ENCODE data around the gene FURIN. TPM values are rescaled to one million over a fixed set of nuclear protein-coding genes. Genes with fewer than 3 reads are reported as not detected.
A peak's percentile ranks its signal among the peaks of the same experiment; 100 is the strongest.

Gene FURIN
- total and polyA plus RNA-seq, 9 of the 15 experiments (the other 6 are each of a cell fraction or from before 2014, with no cell fraction given) = 0.92 to 99.9 (median 34.8) TPM

DNA sequence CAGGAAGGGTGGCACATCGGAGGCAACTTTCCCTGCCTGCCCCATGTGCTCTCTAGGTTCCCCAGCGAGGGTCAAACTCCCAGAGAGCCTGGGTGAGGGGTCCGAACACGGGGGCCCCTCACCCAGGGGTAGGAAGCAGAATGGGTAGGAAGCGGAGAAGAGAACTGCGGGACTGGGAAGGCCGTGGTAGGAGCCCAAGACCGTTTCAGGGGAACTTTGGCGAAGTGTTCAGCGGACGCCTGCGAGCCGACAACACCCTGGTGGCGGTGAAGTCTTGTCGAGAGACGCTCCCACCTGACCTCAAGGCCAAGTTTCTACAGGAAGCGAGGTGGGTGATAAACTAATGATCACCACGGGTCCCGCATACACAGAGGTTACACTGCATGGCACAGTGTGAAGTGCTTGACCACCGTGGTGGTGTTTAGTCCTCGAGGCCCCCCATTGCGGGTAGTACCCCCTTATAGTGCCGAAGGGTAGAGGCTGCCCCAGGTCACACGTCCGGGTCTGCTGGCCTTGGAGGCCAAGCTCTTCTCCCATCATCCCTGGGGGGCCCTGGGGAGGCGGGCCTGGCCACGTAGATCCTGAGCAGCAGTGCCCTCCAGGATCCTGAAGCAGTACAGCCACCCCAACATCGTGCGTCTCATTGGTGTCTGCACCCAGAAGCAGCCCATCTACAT lies 24.2 kb downstream of the FURIN start:
- no peak overlapping the region for H3K4me3 ChIP-seq
- no peak for ATAC-seq

More for the DNA sequence above, 24.2 kb downstream of the FURIN start:
- CTCF ChIA-PET (ENCODE audit: low intra/inter-chr PET ratio) = no interaction called here
- POLR2A ChIA-PET = interaction anchor here (0.7 kb wide), 1 partner anchor 82 kb away, joined by 3 read pairs; no protein-coding TSS in a partner anchor
- H3K4me1 ChIP-seq (replicated peaks in 1 of 2; ENCODE audit: control insufficient read depth in 2 of 2, insufficient read depth in 2 of 2, low read length in 2 of 2) = peaks cover 15 to 52% of the 10 kb centered on the region in 2 experiments
- no peak for DNase-seq (ENCODE audit: extremely low read depth in 1 of 4, low spot score in 3 of 4)
- no peaks in the 10 kb centered on the region for H4K20me1 ChIP-seq (replicated peaks; ENCODE audit: control insufficient read depth, insufficient read depth, low read length)
- H3K4me2 ChIP-seq (ENCODE audit: insufficient read depth, low read length) = no peak overlapping the region
- H3K9ac ChIP-seq (ENCODE audit: insufficient read depth in 1 of 2, low read depth in 2 of 2, low read length in 2 of 2) = peak overlapping the region in 1 of 2 experiments; percentile 60; a peak in 2 of 4 replicates
- no peak for TF ChIP-seq ZNF140 (CRISPR knock-in tag; IDR thresholded peaks at IDR 0.05)
- TF ChIP-seq SRSF7 (optimal IDR thresholded peaks at IDR 0.05; ENCODE audit: low read depth, low read length) = no peak
- no peak for TF ChIP-seq HLTF (IDR thresholded peaks at IDR 0.05)
- TF ChIP-seq, protein P1, sequence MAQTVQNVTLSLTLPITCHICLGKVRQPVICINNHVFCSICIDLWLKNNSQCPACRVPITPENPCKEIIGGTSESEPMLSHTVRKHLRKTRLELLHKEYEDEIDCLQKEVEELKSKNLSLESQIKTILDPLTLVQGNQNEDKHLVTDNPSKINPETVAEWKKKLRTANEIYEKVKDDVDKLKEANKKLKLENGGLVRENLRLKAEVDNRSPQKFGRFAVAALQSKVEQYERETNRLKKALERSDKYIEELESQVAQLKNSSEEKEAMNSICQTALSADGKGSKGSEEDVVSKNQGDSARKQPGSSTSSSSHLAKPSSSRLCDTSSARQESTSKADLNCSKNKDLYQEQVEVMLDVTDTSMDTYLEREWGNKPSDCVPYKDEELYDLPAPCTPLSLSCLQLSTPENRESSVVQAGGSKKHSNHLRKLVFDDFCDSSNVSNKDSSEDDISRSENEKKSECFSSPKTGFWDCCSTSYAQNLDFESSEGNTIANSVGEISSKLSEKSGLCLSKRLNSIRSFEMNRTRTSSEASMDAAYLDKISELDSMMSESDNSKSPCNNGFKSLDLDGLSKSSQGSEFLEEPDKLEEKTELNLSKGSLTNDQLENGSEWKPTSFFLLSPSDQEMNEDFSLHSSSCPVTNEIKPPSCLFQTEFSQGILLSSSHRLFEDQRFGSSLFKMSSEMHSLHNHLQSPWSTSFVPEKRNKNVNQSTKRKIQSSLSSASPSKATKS (CRISPR knock-in tag; IDR thresholded peaks at IDR 0.05) = no peak
- TF ChIP-seq EHMT2 (IDR thresholded peaks at IDR 0.05) = no peak
- no peak for TF ChIP-seq IFI16 (CRISPR knock-in tag; IDR thresholded peaks at IDR 0.05)
- 89% methylated on average over 27 of the region's 29 CpGs for WGBS (ENCODE audit: insufficient coverage, low coverage, missing lambda C conversion rate)
- no peaks in the 10 kb centered on the region for H3K9me3 ChIP-seq (replicated peaks; ENCODE audit: control insufficient read depth, insufficient read depth, low read depth, low read length)
- no peaks in the 10 kb centered on the region for H3K27me3 ChIP-seq (ENCODE audit: control insufficient read depth in 2 of 2, insufficient read depth in 2 of 2, low read length in 2 of 2)
- intact Hi-C loops (cut with micrococcal nuclease) (no loop called here), in situ Hi-C loops (cut with MboI) (no loop called here)
- no peak for FAIRE-seq
- no peaks in the 10 kb centered on the region; the same call in 2 of the 3 replicates for H3K36me3 ChIP-seq (ENCODE audit: control insufficient read depth, insufficient read depth, low read length)
- no peak overlapping the region for H3K27ac ChIP-seq (ENCODE audit: extremely low read depth, low read depth, low read length)
- no TSS peak for BruUV-seq (replicated peaks)
- H3K9me1 ChIP-seq (ENCODE audit: control insufficient read depth, insufficient read depth, low read length) = no peaks in the 10 kb centered on the region
- no peaks in the 10 kb centered on the region for H3K79me2 ChIP-seq (ENCODE audit: control insufficient read depth, insufficient read depth, low read length)
- H2AFZ ChIP-seq (ENCODE audit: low read depth, low read length) = no peak overlapping the region

All from K562 (cell line).